ENCODE data around the gene PTMA.
"Not testable (repeated sequence)": the region's sequence is repeated elsewhere in the genome, so short reads cannot be mapped to it uniquely, and the experiment has no call there.

The PTMA gene

GRCh38 chr2:231717281-231718171 is 9.2 kb downstream of the PTMA start:
- no peak for DNase-seq

- DNase-seq: no peak
Observed at GRCh38 chr2:231718799-231719198, 10.5 kb downstream of the PTMA start.

- DNase-seq: no peak
Observed at GRCh38 chr2:231720292-231720986, 12.1 kb downstream of the PTMA start.

GRCh38 chr2:231720987-231721966 is 13.0 kb downstream of the PTMA start:
- DNase-seq: no peak

- no peak for DNase-seq
Observed at GRCh38 chr2:231722721-231723307, 14.5 kb downstream of the PTMA start.

GRCh38 chr2:231725476-231725875 is 17.2 kb downstream of the PTMA start:
- DNase-seq: no peak

GRCh38 chr2:231726276-231726675 is 18.0 kb downstream of the PTMA start:
- no peak for DNase-seq

- no peak for DNase-seq
Observed at GRCh38 chr2:231727621-231728020, 19.3 kb downstream of the PTMA start.

- DNase-seq: no peak
Observed at GRCh38 chr2:231732604-231733003, 24.3 kb downstream of the PTMA start.

- DNase-seq: no peak
Observed at GRCh38 chr2:231737761-231738160, 29.4 kb downstream of the PTMA start.

GRCh38 chr2:231743376-231744116 is 35.2 kb downstream of the PTMA start:
- DNase-seq: no peak

GRCh38 chr2:231745303-231746038 is 37.1 kb downstream of the PTMA start:
- no peak for DNase-seq

GRCh38 chr2:231748153-231748896 is 40.0 kb downstream of the PTMA start:
- DNase-seq: not testable (repeated sequence)

GRCh38 chr2:231749016-231749415 is 40.7 kb downstream of the PTMA start:
- DNase-seq: not testable (repeated sequence)

GRCh38 chr2:231751042-231751815 is 42.9 kb downstream of the PTMA start:
- no peak for DNase-seq

GRCh38 chr2:231752061-231752460 is 43.7 kb downstream of the PTMA start:
- no peak for DNase-seq

GRCh38 chr2:231761735-231762134 is 53.4 kb downstream of the PTMA start:
- DNase-seq: no peak

Data from activated CD8-positive, alpha-beta memory T cell treated with anti-CD3 and anti-CD28 coated beads for 24 hours (primary cell).